Common myeloid progenitor, CD34-positive (primary cell): ENCODE results near the gene PNKD.

Source experiments
- CTCF ChIA-PET: fragments of 350-600 bp; sonication (Branson Sonifier 250); formaldehyde crosslinking; loops from one replicate; lab custom pipeline; 2021; ENCODE audit warnings: antibody characterized with exemption; lab: Charles Lee
- POLR2A ChIA-PET: fragments of 350-600 bp; sonication (Branson Sonifier 250); formaldehyde crosslinking; loops from one replicate; lab custom pipeline; 2021; ENCODE audit warnings: antibody characterized with exemption; lab: Charles Lee
- DNase-seq, 3 donors: peaks; one replicate each; pipeline versions ENCODE4 v3.0.0 to v3.0.0-alpha.2; 2013
- H3K27ac ChIP-seq, 2 experiments: 1 replicate in 1 of 2; 2 replicates in 1 of 2; pipeline ENCODE4 v1.7.0; 2013; ENCODE audit warnings: inconsistent platforms in 2 of 2, low read length in 2 of 2, mild to moderate bottlenecking in 2 of 2, low read depth in 1 of 2, moderate library complexity in 1 of 2; ENCODE audit not compliant: severe bottlenecking in 2 of 2, insufficient read depth in 1 of 2, poor library complexity in 1 of 2
- H3K27me3 ChIP-seq, 5 experiments: replicated peaks in 2 of 5; 1 replicate in 3 of 5; 2 replicates in 2 of 5; pipeline versions ENCODE4 v1.6.1 to v1.7.0; 2013; ENCODE audit warnings: low read length in 4 of 5, mild to moderate bottlenecking in 2 of 5, moderate library complexity in 2 of 5, inconsistent platforms in 1 of 5; ENCODE audit not compliant: insufficient read depth in 5 of 5, control insufficient read depth in 4 of 5
- H3K36me3 ChIP-seq, 4 experiments: 1 replicate in 2 of 4; 2 replicates in 2 of 4; pipeline versions ENCODE4 v1.6.1 to v1.7.0; 2013; ENCODE audit warnings: low read length in 3 of 4, control low read depth in 1 of 4, mild to moderate bottlenecking in 1 of 4; ENCODE audit not compliant: control insufficient read depth in 4 of 4, insufficient read depth in 4 of 4
- H3K4me1 ChIP-seq, 4 experiments: 1 replicate in 3 of 4; 2 replicates in 1 of 4; pipeline versions ENCODE4 v1.6.1 to v1.7.1; 2013; ENCODE audit warnings: low read length in 3 of 4, mild to moderate bottlenecking in 3 of 4, control low read depth in 1 of 4, inconsistent platforms in 1 of 4, moderate library complexity in 1 of 4; ENCODE audit not compliant: control insufficient read depth in 4 of 4, insufficient read depth in 4 of 4; ENCODE audit errors: control extremely low read depth in 1 of 4
- H3K4me3 ChIP-seq, 7 experiments: 1 replicate in 4 of 7; 2 replicates in 3 of 7; pipeline versions ENCODE4 v1.5.1 to v1.7.0; 2013; ENCODE audit warnings: mild to moderate bottlenecking in 7 of 7, low read length in 6 of 7, moderate library complexity in 6 of 7, inconsistent platforms in 2 of 7, low read depth in 2 of 7, control low read depth in 1 of 7; ENCODE audit not compliant: insufficient read depth in 4 of 7, control insufficient read depth in 1 of 7; ENCODE audit errors: extremely low read depth in 1 of 7
- H3K9me3 ChIP-seq, 5 experiments: 1 replicate in 4 of 5; 2 replicates in 1 of 5; pipeline versions ENCODE4 v1.6.1 to v1.7.1; 2013; ENCODE audit warnings: low read length in 4 of 5, mild to moderate bottlenecking in 2 of 5, inconsistent platforms in 1 of 5, low read depth in 1 of 5, moderate library complexity in 1 of 5; ENCODE audit not compliant: control insufficient read depth in 4 of 5, insufficient read depth in 2 of 5; ENCODE audit errors: control extremely low read depth in 1 of 5
- WGBS: methylation state at CpG from one replicate; pipeline ENCODE4 v1.1.5; 2013; ENCODE audit not compliant: insufficient coverage; 5-methylcytosine and 5-hydroxymethylcytosine counted together

The PNKD gene

DNA sequence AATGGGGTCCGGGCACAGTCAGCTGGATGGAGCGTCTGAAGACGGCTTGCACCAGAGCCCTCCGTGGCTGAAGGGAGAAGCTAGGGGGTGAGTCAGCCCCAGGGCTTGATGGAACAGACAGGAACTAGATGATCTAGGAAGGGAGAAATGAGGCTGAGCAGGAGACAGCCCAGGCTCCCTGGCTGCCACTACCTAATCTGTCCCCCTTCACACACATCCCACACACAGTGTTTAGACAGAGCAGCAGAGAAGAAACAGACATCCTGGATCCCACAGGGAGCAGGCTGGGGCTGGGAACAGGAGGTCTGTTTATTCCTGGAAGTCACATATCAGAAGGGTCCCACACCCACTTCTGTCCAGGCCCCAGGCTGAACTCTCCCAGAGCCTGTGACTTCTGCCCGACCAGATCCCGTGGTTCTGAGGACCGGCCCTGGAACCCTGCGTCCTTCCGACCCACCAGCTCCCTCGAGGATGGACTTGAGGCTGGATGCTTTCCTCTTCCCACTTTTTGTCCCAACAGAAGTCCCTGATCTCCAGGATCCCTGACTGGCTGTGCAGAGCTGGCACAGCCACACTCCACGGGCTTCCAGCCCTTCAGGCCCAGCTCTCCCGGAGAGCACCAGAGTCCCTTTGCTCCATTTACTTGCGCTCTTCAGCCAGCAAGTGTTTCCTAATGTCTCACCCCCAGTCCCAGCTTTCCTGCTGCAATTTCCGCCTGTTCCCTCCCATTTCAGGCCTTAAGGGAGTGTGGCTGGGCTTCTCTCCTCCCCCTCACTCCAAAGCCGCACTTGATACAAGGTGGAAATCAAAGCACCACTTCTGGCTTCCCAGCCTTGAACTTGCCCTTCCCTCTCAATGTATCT is 11.0 kb upstream of the PNKD start:
- WGBS: 86% methylated on average over 15 of the region's 15 CpGs
- Histone ChIP-seq H3K4me1 (peaks cover 0 to 17% (median 12%) of the 10 kb centered on the region in 4 experiments), H3K27me3 (no peaks in the 10 kb centered on the region), H3K4me3 (no peak overlapping the region), H3K9me3 (no peaks in the 10 kb centered on the region), H3K36me3 (peaks cover 12 to 42% (median 23%) of the 10 kb centered on the region in 4 experiments), H3K27ac (no peak overlapping the region)
- DNase-seq: no peak
- POLR2A ChIA-PET: interaction anchor here (0.6 to 0.9 kb wide), 2 partner anchors 53 to 165 kb away, joined by 3 read pairs; no protein-coding TSS in a partner anchor
- CTCF ChIA-PET: interaction anchor here (0.6 to 4.5 kb wide), 10 partner anchors 8 to 134 kb away, joined by 3 to 38 read pairs (median 4); partner anchors contain the start of genes AAMP and PNKD

DNA sequence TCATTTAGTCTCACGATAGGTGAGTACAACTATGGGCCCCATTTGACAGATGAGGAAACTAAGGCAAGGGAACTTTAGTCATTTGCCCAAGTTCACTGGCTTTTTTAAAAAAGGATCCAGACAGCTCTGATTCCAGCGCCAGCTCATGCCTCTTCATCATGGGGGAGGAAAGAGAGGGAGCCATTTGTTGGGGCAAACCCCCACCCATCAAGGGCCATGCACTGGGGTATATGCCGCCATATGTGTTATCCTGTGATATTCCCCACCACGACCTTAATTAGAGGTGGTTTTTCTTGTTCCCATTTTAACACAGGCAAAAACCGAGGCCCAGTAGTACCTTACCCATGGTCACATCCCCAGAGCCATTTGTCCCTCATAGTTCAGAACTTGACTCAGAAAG is 10.2 kb upstream of the PNKD start:
- no peaks in the 10 kb centered on the region for H3K9me3 ChIP-seq
- POLR2A ChIA-PET: no interaction called here
- DNase-seq: no peak
- H3K27me3 ChIP-seq: no peaks in the 10 kb centered on the region
- peaks cover 0 to 17% (median 12%) of the 10 kb centered on the region in 4 experiments for H3K4me1 ChIP-seq
- WGBS: 100% methylated on average over 4 of the region's 5 CpGs
- CTCF ChIA-PET: interaction anchor here (1.0 to 4.5 kb wide), 5 partner anchors 12 to 134 kb away, joined by 3 to 38 read pairs (median 4); partner anchors contain the start of genes AAMP and PNKD
- H3K27ac ChIP-seq: no peak overlapping the region
- peaks cover 4 to 42% (median 22%) of the 10 kb centered on the region in 4 experiments for H3K36me3 ChIP-seq
- H3K4me3 ChIP-seq: no peak overlapping the region

DNA sequence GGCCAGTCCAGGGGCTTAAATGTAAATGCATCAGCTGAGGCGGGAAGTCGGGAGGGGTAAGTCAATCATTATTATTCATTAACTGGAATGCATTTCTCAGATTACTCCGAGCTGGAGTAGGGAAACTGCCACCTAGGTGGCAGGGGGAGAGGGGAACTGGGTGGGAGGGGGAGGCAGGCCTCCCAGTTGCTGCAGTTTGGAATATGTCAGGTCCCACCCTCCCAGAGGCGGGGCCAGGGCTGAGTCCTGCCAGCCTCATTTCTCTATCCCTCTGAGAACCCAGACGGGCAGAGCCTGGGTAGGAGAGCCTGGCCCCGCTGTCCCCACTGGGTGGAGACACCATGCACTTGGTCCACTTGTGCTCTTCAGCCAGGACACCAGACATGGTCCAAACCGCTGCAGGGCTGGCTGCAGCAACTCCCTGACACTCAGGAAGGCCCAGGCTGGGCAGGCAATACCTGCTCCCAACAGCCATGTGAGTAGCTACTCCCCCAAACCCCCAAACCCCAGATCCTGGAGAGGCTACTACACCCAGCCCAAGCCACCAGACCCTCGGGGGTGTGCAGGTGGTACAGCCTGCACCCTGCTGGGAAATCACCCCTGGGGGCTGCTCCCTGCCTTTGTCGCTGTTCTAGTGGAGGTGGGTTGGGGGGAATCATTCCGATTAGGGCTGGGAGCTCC is 9.4 kb upstream of the PNKD start, which contains the start of gene GPBAR1:
Gene GPBAR1, plus strand, starts transcription at position 274 of the 681 bp plus-strand sequence. CDS start 1,710 bp downstream, outside the sequence.
- peaks cover 0 to 17% (median 12%) of the 10 kb centered on the region in 4 experiments for H3K4me1 ChIP-seq
- no peak within 1 kb of the TSS for H3K27ac ChIP-seq
- no peak for DNase-seq
- H3K9me3 ChIP-seq: no peaks in the 10 kb centered on the region
- no peaks in the 10 kb centered on the region for H3K27me3 ChIP-seq
- no peak within 1 kb of the TSS for H3K4me3 ChIP-seq
- POLR2A ChIA-PET: no interaction called here
- H3K36me3 ChIP-seq: peaks cover 3 to 43% (median 23%) of the 10 kb centered on the region in 4 experiments
- WGBS: 96% methylated on average over 5 of the region's 10 CpGs
- CTCF ChIA-PET: interaction anchor here (0.8 to 4.5 kb wide), 6 partner anchors 11 to 133 kb away, joined by 3 to 38 read pairs (median 4); partner anchors contain the start of genes AAMP and PNKD

DNA sequence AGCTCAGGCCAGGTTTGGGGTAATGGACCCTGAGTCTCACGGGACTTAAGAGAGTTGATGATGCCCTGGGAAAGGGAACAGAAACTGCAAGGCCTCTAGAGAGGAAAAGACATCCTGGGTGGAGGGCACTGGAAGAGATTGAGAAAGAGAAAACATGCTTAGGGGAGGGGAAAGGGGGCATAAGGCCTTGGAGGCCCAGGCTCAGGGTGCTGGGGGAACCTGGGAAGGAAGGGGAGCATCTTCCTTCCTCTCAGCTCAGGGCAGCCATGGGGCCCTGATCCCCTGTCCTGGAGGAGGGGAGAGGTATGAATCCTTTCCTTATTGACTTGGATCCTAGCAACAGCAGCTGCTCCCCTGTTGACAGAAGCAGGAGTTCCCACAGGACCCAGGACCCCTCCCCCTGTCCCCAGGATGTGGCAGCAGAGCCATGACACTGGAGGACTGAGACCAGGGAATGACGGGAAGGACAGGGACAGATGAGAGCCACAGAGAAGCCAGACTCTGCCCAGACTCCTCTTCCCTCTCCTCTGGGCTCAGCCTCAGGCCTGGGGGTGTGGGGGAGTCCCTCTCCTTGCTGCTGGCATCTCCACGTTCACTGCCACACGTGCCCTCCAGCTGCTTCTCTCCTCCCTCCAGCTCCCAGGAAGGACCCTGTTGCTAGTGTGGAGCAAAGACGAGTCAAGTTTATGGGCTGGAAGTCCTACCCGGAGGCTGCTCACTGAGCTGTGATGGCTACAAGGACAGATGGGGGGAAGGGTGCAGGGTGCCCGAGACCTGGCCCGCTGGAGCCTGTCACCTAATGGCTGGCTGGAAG is 8.7 kb upstream of the PNKD start:
- ChIA-PET POLR2A (interaction anchor here (0.7 kb wide), 1 partner anchor 990 kb away, joined by 4 read pairs; no protein-coding TSS in a partner anchor), CTCF (interaction anchor here (0.6 to 1.2 kb wide), 3 partner anchors 14 to 73 kb away, joined by 3 to 5 read pairs (median 3); no protein-coding TSS in a partner anchor)
- Histone ChIP-seq H3K27me3 (no peaks in the 10 kb centered on the region), H3K27ac (no peak overlapping the region), H3K36me3 (peaks cover 5 to 45% (median 30%) of the 10 kb centered on the region in 4 experiments), H3K4me1 (peaks cover 0 to 17% (median 12%) of the 10 kb centered on the region in 4 experiments), H3K4me3 (no peak overlapping the region), H3K9me3 (no peaks in the 10 kb centered on the region)
- WGBS: 100% methylated on average over 3 of the region's 8 CpGs
- DNase-seq: no peak

DNA sequence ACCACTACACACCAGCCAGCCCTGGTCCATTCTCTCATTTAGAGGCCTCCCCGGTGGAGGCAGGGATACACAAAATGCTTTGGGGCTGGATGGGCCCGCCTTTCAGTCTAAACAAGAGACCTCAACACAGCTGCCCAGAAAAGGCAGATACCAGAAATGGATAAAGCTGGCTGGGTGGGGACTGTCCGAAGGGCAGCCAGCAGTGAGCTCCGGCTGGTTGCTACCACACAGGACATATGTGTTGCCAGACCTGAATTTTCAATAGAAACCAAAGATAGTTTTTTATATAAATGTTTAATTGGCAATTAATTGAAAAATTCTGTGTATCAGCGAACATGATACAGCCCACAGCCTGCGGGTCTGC is 8.1 kb upstream of the PNKD start:
- Histone ChIP-seq H3K4me1 (peaks cover 0 to 14% (median 12%) of the 10 kb centered on the region in 4 experiments), H3K36me3 (peaks cover 5 to 49% (median 36%) of the 10 kb centered on the region in 4 experiments), H3K4me3 (no peak overlapping the region), H3K27me3 (no peaks in the 10 kb centered on the region), H3K27ac (no peak overlapping the region), H3K9me3 (no peaks in the 10 kb centered on the region)
- DNase-seq: no peak
- ChIA-PET POLR2A (interaction anchor here (0.7 kb wide), 1 partner anchor 989 kb away, joined by 4 read pairs; no protein-coding TSS in a partner anchor), CTCF (interaction anchor here (1.2 kb wide), 1 partner anchor 14 kb away, joined by 5 read pairs; no protein-coding TSS in a partner anchor)
- 100% methylated on average over 4 of the region's 6 CpGs for WGBS
